ENCODE measurements around the gene NUCB1. TPM values are rescaled to one million over a fixed set of nuclear protein-coding genes. Genes with fewer than 3 reads are reported as not detected.

NUCB1 gene
- total and polyA plus RNA-seq, 9 of the 15 experiments (the other 6 are each of a cell fraction or from before 2014, with no cell fraction given), result 3.1 to 153 (median 71.7) TPM

- TF ChIP-seq ZNF655 (CRISPR knock-in tag; IDR thresholded peaks at IDR 0.05) (no peak), CTCFL (IDR thresholded peaks at IDR 0.05; ENCODE audit: borderline replicate concordance, insufficient read depth, low read depth, low read length, poor library complexity, severe bottlenecking) (no peak), IRF2 (CRISPR knock-in tag; IDR thresholded peaks at IDR 0.05) (no peak), NFYB (IDR thresholded peaks at IDR 0.05; ENCODE audit: extremely low read depth, insufficient read length) (no peak), HNRNPL (IDR thresholded peaks at IDR 0.05; ENCODE audit: low read depth, low read length) (0 out of 2 replicates have a peak, but pooled peaks have one; percentile 37), NCOA1 (IDR thresholded peaks at IDR 0.05; ENCODE audit: low read depth) (peak; percentile 58), POLR2G (IDR thresholded peaks at IDR 0.05; ENCODE audit: low read depth, low read length) (peak; percentile 95), IRF1 (CRISPR knock-in tag; IDR thresholded peaks at IDR 0.05; ENCODE audit: borderline replicate concordance) (no peak), GTF3C2 (IDR thresholded peaks at IDR 0.05; ENCODE audit: borderline replicate concordance, extremely low read depth, insufficient read length) (no peak), XRCC3 (IDR thresholded peaks at IDR 0.05) (no peak), NFE2 (IDR thresholded peaks at IDR 0.05; ENCODE audit: low read depth) (peak; percentile 99), ZNF592 (IDR thresholded peaks at IDR 0.05) (peak; percentile 95)
- TF ChIP-seq, protein P1, sequence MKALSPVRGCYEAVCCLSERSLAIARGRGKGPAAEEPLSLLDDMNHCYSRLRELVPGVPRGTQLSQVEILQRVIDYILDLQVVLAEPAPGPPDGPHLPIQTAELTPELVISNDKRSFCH (CRISPR knock-in tag; IDR thresholded peaks at IDR 0.05), result no peak
- TF ChIP-seq, protein P1 (tag; IDR thresholded peaks at IDR 0.05), result peak; percentile 86
Observed at GRCh38 chr19:48963371-48964204, 63.5 kb downstream of the NUCB1 start (continued).
